Stomach (tissue), 9 donors: ENCODE results near the gene RSL1D1. TPM values are rescaled to one million over a fixed set of nuclear protein-coding genes. Genes with fewer than 3 reads are reported as not detected.

Experiments
- DNase-seq, 2 donors: peaks; one replicate each; pipeline versions ENCODE4 v3.0.0 to v3.0.0-alpha.2; 2013 to 2019
- H3K27ac ChIP-seq, 5 donors: fragments of 200-600 bp in 4 of 5; sonication (generic) in 4 of 5; one replicate each; pipeline ENCODE4 v1.5.1; 2013 to 2019; ENCODE audit warnings: mild to moderate bottlenecking in 1 of 5, moderate library complexity in 1 of 5
- H3K27me3 ChIP-seq, 3 donors: fragments of 200-600 bp; sonication (generic); one replicate each; pipeline ENCODE4 v1.5.1; 2017 to 2019; ENCODE audit warnings: mixed run types in 1 of 3
- H3K36me3 ChIP-seq, 4 donors: fragments of 200-600 bp; sonication (generic); 1 replicate in 3 of 4; 2 replicates in 1 of 4; pipeline ENCODE4 v1.5.1; 2016 to 2019
- H3K4me1 ChIP-seq, 4 donors: fragments of 200-600 bp; sonication (generic); one replicate each; pipeline ENCODE4 v1.5.1; 2016 to 2019
- H3K4me3 ChIP-seq, 4 donors: fragments of 200-600 bp; sonication (generic) in 3 of 4; one replicate each; pipeline ENCODE4 v1.5.1; 2016 to 2019; ENCODE audit warnings: mild to moderate bottlenecking in 1 of 4
- H3K9me3 ChIP-seq, 4 donors: fragments of 200-600 bp; sonication (generic); one replicate each; pipeline ENCODE4 v1.5.1; 2016 to 2019
- CTCF ChIP-seq, 7 experiments: fragments of 450-650 bp in 4 of 7; fragments of 200-600 bp in 3 of 7; sonication (generic) in 3 of 7; IDR thresholded peaks; one replicate each; pipeline ENCODE4 v1.5.1; 2016 to 2019; ENCODE audit warnings: antibody characterized with exemption in 7 of 7, control low read depth in 2 of 7, mild to moderate bottlenecking in 1 of 7
- EP300 ChIP-seq: sonication (generic); formaldehyde crosslinking; IDR thresholded peaks from one replicate; pipeline ENCODE4 v1.6.1; 2017; ENCODE audit warnings: antibody characterized with exemption
- POLR2A ChIP-seq, 4 donors: fragments of 450-650 bp; IDR thresholded peaks; one replicate each; pipeline ENCODE4 v1.6.1; 2016; ENCODE audit warnings: antibody characterized with exemption in 4 of 4, control low read depth in 2 of 4, mild to moderate bottlenecking in 1 of 4, moderate library complexity in 1 of 4
- POLR2AphosphoS5 ChIP-seq, 3 donors: sonication (generic); formaldehyde crosslinking; IDR thresholded peaks; one replicate each; pipeline ENCODE4 v1.6.1; 2016; ENCODE audit warnings: antibody characterized with exemption in 3 of 3
- WGBS, 5 donors: extraction: QIAGEN DNeasy Blood & Tissue Kit in 3 of 5; methylation state at CpG; one replicate each; pipeline versions ENCODE4 v1.1.5 to v1.1.7; 2013 to 2018; 5-methylcytosine and 5-hydroxymethylcytosine counted together
- intact Hi-C: fragments of 100-400 bp; cut with DNase I; formaldehyde crosslinking; loops from one replicate; pipeline ENCODE4 v1.15.1; 2023; ENCODE audit warnings: low total_unique reads
- polyA plus RNA-seq, 3 donors: library from polyadenylated mRNA; stranded (reverse); fragments of 200-250 nt; gene quantifications; one replicate each; pipeline ENCODE4 v1.2.3, GENCODE V29; 2013
- total RNA-seq, 5 donors: library from RNA; depleted of rRNA; stranded (reverse); fragments of >200 nt; gene quantifications; one replicate each; pipeline versions ENCODE4 v1.1.0 to v1.2.3, GENCODE V29; 2014 to 2016
- donor health status: healthy with polysubstance abuse.
- donor health status: Bipolar disorder and iron deficiency.
- donor health status: healthy.

RSL1D1 gene
- total and polyA plus RNA-seq, 8 donors: 21.1 to 255 (median 86.5) TPM

DNA sequence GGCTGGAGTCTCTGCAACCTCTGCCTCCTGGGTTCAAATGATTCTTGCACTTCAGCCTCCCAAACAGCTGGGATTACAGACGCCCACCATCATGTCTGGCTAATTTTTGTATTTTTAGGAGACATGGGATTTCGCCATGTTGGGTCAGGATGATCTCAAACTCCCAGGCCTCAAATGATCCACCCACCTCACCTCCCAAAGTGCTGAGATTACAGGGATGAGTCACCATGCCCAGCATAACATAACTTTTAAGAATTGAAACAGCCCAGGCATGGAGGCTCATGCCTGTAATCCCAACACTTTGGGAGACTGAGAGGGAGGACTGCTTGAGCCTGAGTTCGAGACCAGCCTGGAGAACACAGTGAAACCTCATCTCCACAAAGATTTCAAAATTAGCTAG lies 2.5 kb downstream of the RSL1D1 start:
- DNase-seq: no peak
- intact Hi-C loops: no loop called here
- Histone ChIP-seq H3K4me3 (no peak overlapping the region), H3K4me1 (peaks cover 25 to 53% (median 37%) of the 10 kb centered on the region in 4 donors), H3K9me3 (no peaks in the 10 kb centered on the region), H3K27ac (no peak overlapping the region), H3K27me3 (no peaks in the 10 kb centered on the region), H3K36me3 (peaks cover 53 to 61% (median 54%) of the 10 kb centered on the region in 4 donors)
- WGBS, 5 donors: 90 to 94% (median 94%) methylated on average over 3 of the region's 3 CpGs
- TF ChIP-seq EP300: no peak
- no peak for TF ChIP-seq POLR2AphosphoS5 (IDR thresholded peaks at IDR 0.05)
- TF ChIP-seq CTCF (IDR thresholded peaks at IDR 0.05): no peak
- no peak for TF ChIP-seq POLR2A (IDR thresholded peaks at IDR 0.05)

- 90 to 100% (median 90%) methylated on average over 3 to 4 of the region's 4 CpGs for WGBS, 5 donors
- Histone ChIP-seq H3K27me3 (no peaks in the 10 kb centered on the region), H3K4me3 (no peak overlapping the region), H3K27ac (no peak overlapping the region), H3K9me3 (no peaks in the 10 kb centered on the region), H3K36me3 (peaks cover 81 to 100% (median 97%) of the 10 kb centered on the region in 4 donors), H3K4me1 (peaks cover 0 to 19% (median 13%) of the 10 kb centered on the region in 4 donors)
- no peak for DNase-seq
- intact Hi-C loops: no loop called here
- TF ChIP-seq POLR2AphosphoS5 (IDR thresholded peaks at IDR 0.05): no peak
- TF ChIP-seq POLR2A (IDR thresholded peaks at IDR 0.05): no peak
Observed at GRCh38 chr16:11844499-11844898, 6.8 kb downstream of the RSL1D1 start.

DNA sequence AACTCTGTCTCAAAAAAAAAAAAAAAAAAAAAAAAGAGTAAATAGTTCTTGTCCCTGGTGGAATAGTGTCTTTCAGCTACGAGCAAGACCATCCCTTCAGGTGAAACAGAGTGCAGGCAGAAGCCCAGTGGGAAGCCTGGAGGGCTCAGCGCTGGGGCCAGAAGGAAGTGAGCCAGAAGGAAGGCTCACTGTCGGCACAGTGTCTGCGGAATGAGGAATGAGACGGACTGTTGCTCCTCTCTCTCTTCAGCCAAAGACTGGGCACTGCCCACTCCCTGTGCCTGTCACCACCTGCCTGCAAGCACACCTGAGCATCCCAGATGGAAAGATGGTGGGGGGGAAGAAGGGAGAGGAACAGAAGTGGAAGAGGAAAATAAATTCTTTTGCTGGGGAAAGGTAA lies 7.5 kb downstream of the RSL1D1 start:
- Histone ChIP-seq H3K4me3 (no peak overlapping the region), H3K4me1 (peaks cover 0 to 13% (median 6%) of the 10 kb centered on the region in 4 donors), H3K27ac (no peak overlapping the region), H3K9me3 (no peaks in the 10 kb centered on the region), H3K36me3 (peaks cover 80 to 100% (median 99%) of the 10 kb centered on the region in 4 donors), H3K27me3 (no peaks in the 10 kb centered on the region)
- TF ChIP-seq CTCF (IDR thresholded peaks at IDR 0.05): no peak
- TF ChIP-seq POLR2A (IDR thresholded peaks at IDR 0.05): no peak
- TF ChIP-seq EP300: no peak
- TF ChIP-seq POLR2AphosphoS5 (IDR thresholded peaks at IDR 0.05): no peak
- WGBS, 5 donors: 89 to 94% (median 92%) methylated on average over 5 of the region's 5 CpGs
- no peak for DNase-seq
- intact Hi-C loops: no loop called here

GRCh38 chr16:11843206-11843605 lies 8.1 kb downstream of the RSL1D1 start:
- WGBS, 5 donors: 94 to 99% (median 97%) methylated on average over 11 of the region's 11 CpGs
- peaks cover 82 to 100% (median 99%) of the 10 kb centered on the region in 4 donors for H3K36me3 ChIP-seq

More at GRCh38 chr16:11843206-11843605, 8.1 kb downstream of the RSL1D1 start:
- TF ChIP-seq EP300 (no peak), CTCF (IDR thresholded peaks at IDR 0.05) (no peak), POLR2A (IDR thresholded peaks at IDR 0.05) (no peak)
- no peaks in the 10 kb centered on the region for H3K27me3 ChIP-seq
- H3K4me1 ChIP-seq: peaks cover 0 to 6% (median 2%) of the 10 kb centered on the region in 4 donors
- no peak overlapping the region for H3K27ac ChIP-seq
- intact Hi-C loops: no loop called here
- no peak overlapping the region for H3K4me3 ChIP-seq
- DNase-seq: no peak
- H3K9me3 ChIP-seq: no peaks in the 10 kb centered on the region
